ENCODE results near the gene ENPP4. TPM values are rescaled to one million over a fixed set of nuclear protein-coding genes. Genes with fewer than 3 reads are reported as not detected.
A peak's percentile ranks its signal among the peaks of the same experiment; 100 is the strongest.
"Not testable (repeated sequence)": the region's sequence is repeated elsewhere in the genome, so short reads cannot be mapped to it uniquely, and the experiment has no call there.

Gene ENPP4
- total RNA-seq, 2 experiments from 2014 or later, result 5.0 to 6.7 TPM

GRCh38 chr6:46105568-46105967 lies 24.2 kb upstream of the ENPP4 start:
- H3K4me3 Mint-ChIP-seq, result no peak overlapping the region
- H3K27ac Mint-ChIP-seq, result no peak overlapping the region
- no peak for DNase-seq
- H3K27me3 Mint-ChIP-seq, result no peaks in the 10 kb centered on the region
- H3K4me1 Mint-ChIP-seq, result no peaks in the 10 kb centered on the region
- ChIA-PET CTCF (interaction anchor here (2.6 kb wide), 1 partner anchor 9 kb away, joined by 7 read pairs; no protein-coding TSS in a partner anchor), POLR2A (no interaction called here)
- H3K36me3 Mint-ChIP-seq (ENCODE audit: low read depth), result no peaks in the 10 kb centered on the region
- peaks cover 8% of the 10 kb centered on the region for H3K9me3 Mint-ChIP-seq

- peaks cover 7% of the 10 kb centered on the region for H3K9me3 Mint-ChIP-seq
- ChIA-PET CTCF (interaction anchor here (0.7 to 2.4 kb wide), 2 partner anchors 8 to 23 kb away, joined by 5 to 7 read pairs; no protein-coding TSS in a partner anchor), POLR2A (no interaction called here)
- H3K36me3 Mint-ChIP-seq (ENCODE audit: low read depth), result no peaks in the 10 kb centered on the region
- no peaks in the 10 kb centered on the region for H3K27me3 Mint-ChIP-seq
- no peak for DNase-seq
- no peak overlapping the region for H3K4me3 Mint-ChIP-seq
- H3K27ac Mint-ChIP-seq, result no peak overlapping the region
- no peaks in the 10 kb centered on the region for H3K4me1 Mint-ChIP-seq
Observed at GRCh38 chr6:46113370-46113769, 16.4 kb upstream of the ENPP4 start.

GRCh38 chr6:46115634-46116033 lies 14.2 kb upstream of the ENPP4 start:
- POLR2A ChIA-PET, result no interaction called here
- peaks cover 9% of the 10 kb centered on the region for H3K9me3 Mint-ChIP-seq
- H3K4me1 Mint-ChIP-seq, result peaks cover 12% of the 10 kb centered on the region
- H3K4me3 Mint-ChIP-seq, result no peak overlapping the region
- no peak overlapping the region for H3K27ac Mint-ChIP-seq
- peaks cover 5% of the 10 kb centered on the region for H3K36me3 Mint-ChIP-seq (ENCODE audit: low read depth)
- CTCF ChIA-PET, result interaction anchor here (1.6 to 2.4 kb wide), 2 partner anchors 10 to 129 kb away, joined by 3 to 7 read pairs; no protein-coding TSS in a partner anchor
- no peak for DNase-seq
- no peaks in the 10 kb centered on the region for H3K27me3 Mint-ChIP-seq

- H3K27ac Mint-ChIP-seq, result no peak overlapping the region
- H3K27me3 Mint-ChIP-seq, result no peaks in the 10 kb centered on the region
- CTCF ChIA-PET, result interaction anchor here (1.6 kb wide), 1 partner anchor 130 kb away, joined by 3 read pairs; no protein-coding TSS in a partner anchor
- H3K4me1 Mint-ChIP-seq, result peaks cover 12% of the 10 kb centered on the region
- DNase-seq, result no peak
- H3K4me3 Mint-ChIP-seq, result no peak overlapping the region
- POLR2A ChIA-PET, result no interaction called here
- peaks cover 11% of the 10 kb centered on the region for H3K9me3 Mint-ChIP-seq
- H3K36me3 Mint-ChIP-seq (ENCODE audit: low read depth), result peaks cover 5% of the 10 kb centered on the region
Observed at GRCh38 chr6:46116289-46116688, 13.5 kb upstream of the ENPP4 start.

GRCh38 chr6:46118157-46118556 lies 11.6 kb upstream of the ENPP4 start:
- peaks cover 2% of the 10 kb centered on the region for H3K27me3 Mint-ChIP-seq
- peaks cover 10% of the 10 kb centered on the region for H3K36me3 Mint-ChIP-seq (ENCODE audit: low read depth)
- ChIA-PET POLR2A (no interaction called here), CTCF (no interaction called here)
- H3K4me3 Mint-ChIP-seq, result no peak overlapping the region
- H3K9me3 Mint-ChIP-seq, result peaks cover 13% of the 10 kb centered on the region
- DNase-seq, result no peak
- no peak overlapping the region for H3K27ac Mint-ChIP-seq
- peaks cover 12% of the 10 kb centered on the region for H3K4me1 Mint-ChIP-seq

- H3K4me1 Mint-ChIP-seq, result peaks cover 12% of the 10 kb centered on the region
- H3K36me3 Mint-ChIP-seq (ENCODE audit: low read depth), result peaks cover 10% of the 10 kb centered on the region
- peaks cover 2% of the 10 kb centered on the region for H3K27me3 Mint-ChIP-seq
- no peak for DNase-seq
- H3K9me3 Mint-ChIP-seq, result peaks cover 13% of the 10 kb centered on the region
- no peak overlapping the region for H3K27ac Mint-ChIP-seq
- H3K4me3 Mint-ChIP-seq, result no peak overlapping the region
- CTCF ChIA-PET, result no interaction called here
- POLR2A ChIA-PET, result no interaction called here
Observed at GRCh38 chr6:46118836-46119235, 11.0 kb upstream of the ENPP4 start.

- Mint-ChIP-seq H3K36me3 (ENCODE audit: low read depth) (peaks cover 10% of the 10 kb centered on the region), H3K4me1 (peaks cover 12% of the 10 kb centered on the region), H3K9me3 (peaks cover 13% of the 10 kb centered on the region)
- H3K27me3 Mint-ChIP-seq, CTCF ChIA-PET, DNase-seq, H3K4me3 Mint-ChIP-seq, H3K27ac Mint-ChIP-seq, POLR2A ChIA-PET: not testable (repeated sequence)
Observed at GRCh38 chr6:46119679-46120078, 10.1 kb upstream of the ENPP4 start.

- Mint-ChIP-seq H3K4me3 (peak overlapping the region; percentile 85), H3K36me3 (ENCODE audit: low read depth) (peaks cover 1% of the 10 kb centered on the region), H3K4me1 (peaks cover 27% of the 10 kb centered on the region), H3K27ac (no peak overlapping the region), H3K27me3 (no peaks in the 10 kb centered on the region), H3K9me3 (no peaks in the 10 kb centered on the region)
- POLR2A ChIA-PET, result no interaction called here
- CTCF ChIA-PET, result no interaction called here
- no peak for DNase-seq
Observed at GRCh38 chr6:46128476-46128875, 1.3 kb upstream of the ENPP4 start.

- ChIA-PET POLR2A (no interaction called here), CTCF (interaction anchor here (0.6 to 1.6 kb wide), 4 partner anchors 9 to 1719 kb away, joined by 3 to 9 read pairs (median 4); no protein-coding TSS in a partner anchor)
- Mint-ChIP-seq H3K9me3 (no peaks in the 10 kb centered on the region), H3K4me3 (peak overlapping the region; percentile 85), H3K27me3 (no peaks in the 10 kb centered on the region), H3K36me3 (ENCODE audit: low read depth) (peaks cover 1% of the 10 kb centered on the region), H3K27ac (peak overlapping the region; percentile 86), H3K4me1 (peaks cover 30% of the 10 kb centered on the region)
- no peak for DNase-seq
Observed at GRCh38 chr6:46129291-46129628, 529 bp upstream of the ENPP4 start.

- POLR2A ChIA-PET, result no interaction called here
- Mint-ChIP-seq H3K9me3 (no peaks in the 10 kb centered on the region), H3K27ac (peak overlapping the region; percentile 86)
Observed at GRCh38 chr6:46130666-46131065, 877 bp downstream of the ENPP4 start.

GRCh38 chr6:46131291-46131690 lies 1.5 kb downstream of the ENPP4 start:
- POLR2A ChIA-PET, result not testable (repeated sequence)

More at GRCh38 chr6:46130666-46131065, 877 bp downstream of the ENPP4 start:
- Mint-ChIP-seq H3K36me3 (ENCODE audit: low read depth) (peaks cover 1% of the 10 kb centered on the region), H3K4me1 (peaks cover 31% of the 10 kb centered on the region), H3K4me3 (peak overlapping the region; percentile 85), H3K27me3 (no peaks in the 10 kb centered on the region)
- DNase-seq, result no peak
- CTCF ChIA-PET, result no interaction called here

GRCh38 chr6:46134216-46134615 lies 4.4 kb downstream of the ENPP4 start:
- ChIA-PET CTCF (no interaction called here), POLR2A (no interaction called here)
- Mint-ChIP-seq H3K36me3 (ENCODE audit: low read depth) (peaks cover 1% of the 10 kb centered on the region), H3K27me3 (no peaks in the 10 kb centered on the region), H3K27ac (no peak overlapping the region), H3K4me1 (peaks cover 13% of the 10 kb centered on the region), H3K9me3 (no peaks in the 10 kb centered on the region), H3K4me3 (no peak overlapping the region)
- DNase-seq, result no peak

More at GRCh38 chr6:46131291-46131690, 1.5 kb downstream of the ENPP4 start:
- H3K4me1 Mint-ChIP-seq, result peaks cover 31% of the 10 kb centered on the region
- H3K4me3 Mint-ChIP-seq; DNase-seq; CTCF ChIA-PET; H3K36me3 Mint-ChIP-seq (ENCODE audit: low read depth); H3K9me3 Mint-ChIP-seq; H3K27ac Mint-ChIP-seq; H3K27me3 Mint-ChIP-seq: not testable (repeated sequence)

- Mint-ChIP-seq H3K36me3 (ENCODE audit: low read depth) (peaks cover 1% of the 10 kb centered on the region), H3K9me3 (no peaks in the 10 kb centered on the region), H3K27me3 (no peaks in the 10 kb centered on the region), H3K27ac (no peak overlapping the region), H3K4me3 (no peak overlapping the region), H3K4me1 (peaks cover 9% of the 10 kb centered on the region)
- CTCF ChIA-PET, result no interaction called here
- DNase-seq, result no peak
- POLR2A ChIA-PET, result no interaction called here
Observed at GRCh38 chr6:46135176-46135575, 5.4 kb downstream of the ENPP4 start.

GRCh38 chr6:46136831-46137230 lies 7.0 kb downstream of the ENPP4 start:
- Mint-ChIP-seq H3K4me3 (no peak overlapping the region), H3K4me1 (peaks cover 3% of the 10 kb centered on the region), H3K36me3 (ENCODE audit: low read depth) (peaks cover 1% of the 10 kb centered on the region), H3K9me3 (no peaks in the 10 kb centered on the region), H3K27ac (no peak overlapping the region), H3K27me3 (no peaks in the 10 kb centered on the region)
- DNase-seq, result no peak
- ChIA-PET CTCF (interaction anchor here (0.7 kb wide), 2 partner anchors 10 to 32 kb away, joined by 3 to 4 read pairs; no protein-coding TSS in a partner anchor), POLR2A (no interaction called here)
